ENCODE results near the gene CREB5.

CREB5 gene

DNA sequence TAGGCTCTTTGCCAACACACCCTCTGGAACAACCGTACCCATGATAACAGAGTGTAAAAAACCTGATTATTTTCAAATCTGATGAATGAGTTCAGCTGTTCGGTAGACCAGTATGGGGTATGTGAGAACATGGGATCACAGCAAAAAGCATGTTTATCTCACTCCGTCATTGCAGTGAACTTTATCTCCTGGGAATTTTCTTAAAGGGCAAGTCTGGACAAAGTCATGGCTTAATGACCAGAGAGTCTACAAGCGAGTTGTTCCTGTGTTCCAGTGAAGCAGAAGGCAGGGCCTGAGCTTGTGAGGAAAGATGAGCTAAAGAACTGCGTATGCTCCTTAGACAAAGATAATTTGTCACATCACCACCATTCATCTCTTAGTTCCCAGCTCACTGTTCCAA lies 326.1 kb downstream of the CREB5 start:
- DNase-seq (ENCODE audit: low read depth in 1 of 2, low spot score in 1 of 2) = no peak

DNA sequence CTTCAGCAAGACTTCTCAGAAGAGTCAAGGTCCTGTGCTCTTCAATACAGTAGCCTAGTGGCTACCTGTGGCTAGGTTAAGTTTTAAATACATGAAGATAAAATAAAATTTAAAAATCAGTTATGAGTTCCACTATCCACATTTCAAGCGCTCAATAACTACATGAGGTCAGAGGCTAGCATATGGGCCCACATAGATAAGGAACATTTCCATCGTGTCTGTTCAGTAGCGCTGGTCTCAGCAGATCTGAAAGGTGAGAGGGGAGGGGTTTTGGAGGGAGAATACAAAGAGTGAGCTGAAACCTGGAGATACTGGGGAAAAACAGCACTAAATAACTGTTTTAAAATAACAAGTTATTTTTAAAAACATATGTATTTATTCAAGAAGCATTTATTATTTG lies 326.8 kb downstream of the CREB5 start:
- DNase-seq (ENCODE audit: low read depth in 1 of 2, low spot score in 1 of 2) = no peak

DNA sequence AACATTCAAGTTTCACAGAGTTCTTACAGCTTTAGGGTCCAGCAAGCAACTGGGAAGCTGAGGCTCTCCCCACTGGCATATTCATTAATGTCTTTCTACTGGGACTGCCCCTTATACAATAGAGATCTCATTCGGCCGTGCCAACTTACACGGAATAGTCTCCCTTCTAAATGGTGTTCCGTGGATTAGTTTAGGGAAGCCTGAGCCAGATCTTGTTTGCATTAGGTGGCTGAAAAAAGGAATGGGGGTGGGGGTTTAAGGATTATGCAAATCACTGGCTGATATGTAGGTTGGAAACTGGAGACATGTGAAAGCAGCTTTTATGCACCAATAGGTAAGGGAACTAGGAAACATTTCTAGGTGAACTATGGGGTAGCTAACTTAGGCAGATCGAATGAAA lies 327.5 kb downstream of the CREB5 start:
- no peak for DNase-seq (ENCODE audit: low read depth in 1 of 2, low spot score in 1 of 2)

DNA sequence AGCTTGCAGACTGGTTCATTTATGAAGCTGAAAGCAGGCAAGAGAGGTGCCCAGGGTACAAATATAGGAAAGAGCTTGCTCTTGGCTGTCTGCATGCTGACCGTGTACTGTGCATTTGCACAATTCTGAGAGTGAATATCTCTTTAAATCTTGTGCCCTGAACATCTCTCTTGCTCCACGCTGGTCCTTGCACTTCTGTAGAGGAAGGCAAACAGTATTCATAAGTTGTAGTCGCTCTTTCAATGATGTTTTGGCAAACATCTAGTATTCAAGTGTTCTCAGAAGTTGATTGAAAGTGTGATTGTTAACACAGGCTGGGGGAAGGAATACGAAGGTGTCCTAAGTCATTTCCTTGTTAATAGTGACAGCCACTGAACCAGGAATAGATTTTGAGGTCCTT lies 332.6 kb downstream of the CREB5 start:
- no peak for DNase-seq (ENCODE audit: low read depth in 1 of 2, low spot score in 1 of 2)

DNA sequence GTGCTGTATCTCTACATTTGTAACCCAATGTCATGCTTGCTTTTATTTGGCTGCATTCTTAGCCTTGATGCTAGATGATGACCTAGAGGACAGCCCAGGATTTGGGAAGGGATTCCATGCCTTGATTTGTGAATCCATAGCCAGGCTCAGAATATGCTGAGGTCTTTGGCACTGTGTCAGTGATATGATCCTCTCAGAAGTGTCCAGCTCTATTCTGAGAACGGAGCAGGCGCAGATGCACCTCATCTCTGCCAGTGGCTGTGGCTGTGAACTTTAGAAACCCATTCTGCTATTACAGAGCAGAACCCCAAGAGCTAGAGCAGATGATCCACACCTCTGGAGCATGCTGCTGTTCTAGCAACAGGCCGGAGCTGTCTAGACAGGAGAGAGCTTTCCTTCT lies 333.0 kb downstream of the CREB5 start:
- DNase-seq (ENCODE audit: low read depth in 1 of 2, low spot score in 1 of 2) = no peak

DNA sequence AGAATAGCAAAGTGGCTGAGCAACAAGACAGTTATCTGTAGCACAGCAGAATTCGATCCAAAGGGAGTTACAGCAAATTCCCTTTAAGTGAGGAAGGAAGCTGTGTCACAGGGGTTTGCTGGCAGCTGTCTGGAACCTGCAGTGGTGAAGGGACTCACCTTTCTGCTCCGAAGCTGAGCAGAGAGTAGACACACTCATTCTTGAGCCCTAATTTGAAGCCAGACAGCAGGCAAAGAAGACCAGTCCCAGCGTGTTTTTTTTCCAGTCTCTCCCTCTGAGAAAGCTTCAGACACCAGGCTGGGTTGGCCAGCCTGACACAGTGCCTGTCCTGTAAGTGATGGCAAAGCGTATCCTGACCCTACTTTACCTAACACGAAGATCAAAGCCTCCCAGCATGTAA lies 335.1 kb downstream of the CREB5 start:
- no peak for DNase-seq (ENCODE audit: low read depth in 1 of 2, low spot score in 1 of 2)

DNA sequence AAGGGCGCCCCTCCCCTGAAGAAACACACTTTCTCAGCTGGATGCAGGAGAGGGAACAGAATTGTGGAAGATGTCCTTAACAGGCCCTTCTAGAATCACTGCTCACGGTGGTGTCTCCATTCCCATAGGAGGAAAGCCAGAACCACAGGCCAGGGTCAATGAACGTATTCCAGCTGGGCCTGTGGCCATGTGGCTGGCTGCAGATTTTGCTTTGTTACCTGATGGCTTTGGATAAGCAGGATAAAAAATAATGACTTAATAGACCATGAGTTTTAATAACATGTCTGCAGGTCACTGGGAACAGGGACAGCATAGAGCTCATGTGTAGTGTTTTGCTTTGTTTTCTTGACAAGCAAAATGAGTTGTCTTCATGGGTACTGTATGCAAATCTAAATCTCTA lies 335.5 kb downstream of the CREB5 start:
- DNase-seq (ENCODE audit: low read depth in 1 of 2, low spot score in 1 of 2) = no peak

DNA sequence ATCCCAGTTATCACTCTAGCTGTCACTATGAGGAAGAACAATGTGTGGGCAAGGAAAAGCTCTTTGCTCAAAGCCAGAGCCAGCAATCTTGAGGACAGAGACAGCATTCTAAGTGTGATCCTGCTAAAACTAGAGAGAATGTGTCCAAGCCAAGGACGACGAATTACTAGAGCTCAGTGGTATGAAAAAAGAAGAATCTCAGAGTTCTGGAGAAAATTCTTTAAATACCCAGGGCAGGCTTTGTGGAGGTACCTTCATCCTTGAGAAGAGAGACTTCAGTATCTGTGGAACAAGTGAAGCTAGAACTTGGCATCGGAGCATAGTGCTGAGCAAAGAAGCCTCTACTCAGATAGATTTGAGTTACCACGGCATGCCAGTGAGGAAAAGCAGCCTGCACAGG lies 336.0 kb downstream of the CREB5 start:
- no peak for DNase-seq (ENCODE audit: low read depth in 1 of 2, low spot score in 1 of 2)

DNA sequence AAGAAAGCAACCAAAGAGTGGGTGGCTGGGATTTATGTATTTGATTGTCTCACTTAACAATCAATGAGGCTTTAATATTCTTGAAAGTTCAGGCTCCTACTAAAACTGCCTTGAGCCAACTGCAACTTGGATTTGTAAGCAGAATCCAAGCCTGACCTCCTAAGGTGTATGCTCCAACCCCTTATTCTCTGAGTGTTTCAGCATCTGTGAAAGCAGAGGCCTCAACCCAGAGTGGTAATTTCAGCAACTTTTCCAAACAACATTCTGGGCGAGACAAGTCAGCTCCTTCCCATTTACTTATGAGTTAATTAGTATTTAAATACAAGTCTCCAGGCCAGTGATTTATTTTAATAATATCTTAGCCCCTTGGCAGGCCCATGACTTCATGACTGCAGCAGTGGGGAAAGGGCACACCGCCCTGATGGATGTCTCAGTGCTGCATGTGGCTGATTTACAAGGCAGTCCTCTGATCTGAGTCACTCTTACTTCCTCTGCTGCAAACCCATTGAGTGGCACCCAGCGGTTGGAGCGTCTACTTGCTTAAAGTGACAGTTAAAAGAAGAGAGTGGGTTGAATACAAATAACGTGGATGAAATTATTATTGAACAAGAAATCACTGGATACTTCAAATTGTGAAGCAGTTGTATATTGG lies 336.7 kb downstream of the CREB5 start:
- DNase-seq (ENCODE audit: low read depth in 1 of 2, low spot score in 1 of 2) = no peak

DNA sequence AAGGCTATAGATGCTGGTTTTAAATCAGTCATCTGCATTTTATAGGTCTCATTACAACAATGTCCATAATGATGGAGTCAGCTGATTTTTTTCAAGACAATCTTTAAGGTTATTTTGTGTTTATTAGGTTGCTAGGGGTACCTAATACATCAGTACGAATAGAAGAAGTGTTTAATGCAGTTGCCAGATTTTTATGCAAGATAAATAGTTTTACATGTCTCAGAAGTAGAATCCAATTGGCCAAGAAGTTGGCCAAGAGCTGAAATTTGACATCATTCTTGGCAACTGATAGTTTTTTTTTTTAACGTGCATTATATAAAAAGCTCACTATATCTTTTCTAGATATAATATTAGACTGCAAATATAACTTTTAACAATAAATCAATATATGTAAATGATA lies 337.3 kb downstream of the CREB5 start:
- no peak for DNase-seq (ENCODE audit: low read depth in 1 of 2, low spot score in 1 of 2)

DNA sequence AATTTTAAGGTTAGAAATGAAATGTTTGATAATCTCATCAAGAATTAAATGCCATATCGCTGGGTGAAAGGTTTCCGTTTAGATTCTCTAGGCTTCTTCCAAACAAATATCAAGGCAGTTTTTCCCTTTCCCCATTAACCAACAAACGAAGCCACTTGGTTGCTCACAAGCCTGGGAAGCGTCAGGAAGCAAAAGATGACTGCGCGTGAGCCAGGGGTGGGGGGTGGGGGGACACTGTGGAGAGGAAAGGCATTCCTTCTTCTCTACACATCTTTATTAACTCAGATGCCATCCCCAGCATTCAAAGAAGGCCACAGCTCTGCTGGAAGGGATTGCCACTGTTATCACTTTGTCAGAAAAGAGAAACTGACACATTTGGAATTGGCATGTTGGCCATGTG lies 338.7 kb downstream of the CREB5 start:
- no peak for DNase-seq (ENCODE audit: low read depth in 1 of 2, low spot score in 1 of 2)

DNA sequence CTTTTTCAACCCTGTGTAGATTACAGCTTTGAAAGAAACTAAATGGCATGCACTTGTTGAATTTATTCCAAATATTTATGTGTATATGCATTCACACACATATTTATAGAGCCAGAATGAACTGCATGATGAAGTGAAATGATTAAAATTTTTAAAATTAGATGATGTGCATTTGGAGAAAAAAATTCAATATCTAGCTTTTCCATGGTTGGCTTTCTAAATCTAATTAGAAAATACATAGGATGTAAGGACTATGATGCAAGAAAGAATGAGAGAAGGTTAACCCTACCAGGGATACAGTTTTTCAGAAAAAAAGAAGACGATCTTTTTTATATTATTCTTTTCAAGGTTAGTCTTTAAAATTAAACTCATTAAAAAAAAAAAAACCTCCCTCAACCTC lies 341.3 kb downstream of the CREB5 start:
- no peak for DNase-seq (ENCODE audit: low read depth in 1 of 2, low spot score in 1 of 2)

DNA sequence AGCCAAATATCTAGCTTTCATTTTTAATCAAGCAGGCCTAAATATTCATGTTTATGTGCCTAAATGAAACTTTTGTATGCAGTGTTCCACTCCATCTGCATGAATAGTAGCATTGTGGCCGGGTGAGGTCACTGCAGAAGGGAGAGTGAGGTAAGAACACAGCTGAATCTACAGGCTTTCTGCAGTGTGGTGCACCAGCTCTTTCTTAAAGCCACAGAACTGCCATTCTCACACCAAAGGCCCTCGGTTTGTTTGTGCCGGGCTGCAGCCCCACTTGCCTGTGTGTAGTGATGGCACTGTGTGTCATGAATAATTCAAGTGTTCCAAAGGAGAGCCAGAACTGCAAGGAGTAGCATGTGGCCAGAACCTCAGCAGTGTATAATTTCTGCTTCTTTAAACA lies 341.7 kb downstream of the CREB5 start:
- no peak for DNase-seq (ENCODE audit: low read depth in 1 of 2, low spot score in 1 of 2)

DNA sequence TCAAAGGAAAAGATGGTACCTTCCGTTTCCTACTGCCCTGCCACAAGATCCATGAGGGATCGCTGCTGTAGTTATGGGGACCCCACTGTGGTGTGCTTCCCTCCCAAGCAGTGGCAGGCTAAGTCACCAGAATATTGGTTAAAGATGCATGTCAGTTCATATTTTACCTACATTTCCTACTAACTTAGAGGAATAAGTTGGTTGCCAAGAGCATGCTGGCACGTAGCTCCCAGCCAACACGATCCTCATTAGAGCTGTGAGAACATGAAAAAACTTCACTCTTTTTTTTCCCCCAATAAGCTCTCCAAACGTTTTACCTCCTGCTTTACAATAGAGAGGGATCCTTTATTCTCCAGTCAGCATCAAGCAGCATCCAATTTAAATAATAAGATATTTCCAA lies 342.1 kb downstream of the CREB5 start:
- no peak for DNase-seq (ENCODE audit: low read depth in 1 of 2, low spot score in 1 of 2)

DNA sequence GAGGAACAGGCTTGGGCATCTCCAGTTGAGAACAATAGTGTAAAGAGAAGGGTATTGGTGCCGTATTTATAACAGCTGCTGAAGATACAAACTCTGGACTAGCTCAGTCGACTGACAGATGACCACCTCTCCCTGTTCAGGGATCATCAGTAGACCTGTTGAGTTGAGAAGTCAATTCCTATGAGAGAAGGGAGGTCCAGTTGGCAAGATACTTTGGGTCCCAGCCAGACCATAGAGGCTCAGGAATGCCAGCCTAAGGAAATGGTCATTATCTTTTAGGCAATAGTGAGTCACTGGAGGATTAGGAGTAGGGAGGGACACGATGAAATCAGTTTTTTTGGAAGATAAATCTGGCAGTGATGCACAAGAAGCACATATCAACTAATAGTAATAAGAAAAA lies 342.9 kb downstream of the CREB5 start:
- no peak for DNase-seq (ENCODE audit: low read depth in 1 of 2, low spot score in 1 of 2)

DNA sequence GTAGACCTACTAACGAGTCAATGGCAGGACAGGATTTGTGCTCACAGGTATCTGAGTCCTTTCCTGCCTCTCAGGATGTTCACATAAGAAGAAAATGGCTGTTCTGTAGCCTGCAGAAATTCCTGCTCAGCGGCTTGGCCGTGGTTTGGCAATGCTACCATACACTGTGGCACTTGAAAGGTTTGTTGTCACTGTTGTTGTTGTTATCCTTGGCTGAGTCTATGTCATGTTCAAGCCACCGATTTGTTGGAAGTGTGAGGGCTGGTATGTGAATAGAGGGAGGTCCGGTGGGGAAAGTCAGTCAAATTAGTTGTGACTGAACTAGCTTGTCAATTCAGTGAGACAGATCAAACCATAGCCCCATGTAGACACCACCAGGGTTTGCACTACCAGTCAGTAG lies 345.9 kb downstream of the CREB5 start:
- DNase-seq (ENCODE audit: low read depth in 1 of 2, low spot score in 1 of 2) = no peak

DNA sequence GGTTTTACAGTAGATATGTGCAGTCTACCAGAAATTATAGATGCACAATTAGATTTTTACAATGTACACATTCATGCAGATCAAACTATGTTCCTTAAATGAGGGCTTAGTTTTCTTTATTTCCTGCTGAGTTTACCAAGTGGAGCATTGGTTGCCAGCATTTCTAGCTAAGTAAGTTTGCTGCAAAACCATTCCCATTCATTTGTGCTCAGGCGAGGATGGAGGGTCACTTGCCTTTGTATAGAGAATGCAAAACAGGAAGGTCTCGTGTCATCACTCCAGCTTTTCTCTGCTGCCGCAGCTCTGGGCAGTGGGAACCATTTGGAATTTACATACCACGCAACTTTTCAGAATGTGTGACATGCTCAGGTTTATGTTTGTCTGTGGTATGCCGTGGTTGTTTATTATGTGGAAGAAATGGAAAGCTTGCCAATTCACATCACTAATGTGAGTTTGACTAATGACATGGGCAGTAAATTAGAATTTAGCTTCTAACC lies 347.2 kb downstream of the CREB5 start:
- no peak for DNase-seq (ENCODE audit: low read depth in 1 of 2, low spot score in 1 of 2)

DNA sequence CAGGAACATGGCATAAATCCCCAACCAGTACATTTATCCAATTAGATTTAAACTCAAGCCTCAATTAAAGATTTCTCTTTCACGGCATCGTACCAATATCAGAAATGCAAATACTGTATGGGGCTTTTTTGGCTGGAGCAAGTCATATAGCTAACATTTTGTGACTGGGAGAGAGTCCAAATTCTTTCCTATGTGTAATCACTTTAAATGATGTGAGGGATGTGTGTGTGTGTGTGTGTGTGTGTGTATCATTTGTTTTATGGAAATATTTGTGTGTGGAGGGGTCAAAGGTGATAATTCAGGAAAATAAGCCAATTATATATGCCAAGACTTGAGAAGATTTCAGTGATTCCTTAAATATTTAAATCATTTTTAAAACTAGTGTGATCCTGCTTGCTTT lies 349.2 kb downstream of the CREB5 start:
- no peak for DNase-seq (ENCODE audit: low read depth in 1 of 2, low spot score in 1 of 2)

DNA sequence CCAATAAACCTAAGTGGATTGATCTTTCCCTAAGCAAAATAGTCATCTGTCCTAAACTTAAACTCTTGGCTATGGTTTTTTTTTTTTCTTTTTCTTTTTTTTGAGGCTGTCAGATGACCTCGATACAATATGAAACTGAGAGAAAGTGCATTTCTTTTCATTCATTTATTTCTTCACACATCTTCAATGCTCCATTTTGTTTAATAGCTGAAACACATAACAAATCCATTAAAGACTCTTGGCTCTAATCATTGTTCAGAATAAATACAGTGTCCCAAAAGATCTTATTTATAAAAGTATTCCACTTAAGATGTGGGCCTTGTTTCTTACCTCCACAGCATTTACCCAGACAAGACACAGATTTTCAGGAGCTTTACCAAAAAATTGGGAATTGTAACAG lies 350.3 kb downstream of the CREB5 start:
- DNase-seq (ENCODE audit: low read depth in 1 of 2, low spot score in 1 of 2) = no peak

DNA sequence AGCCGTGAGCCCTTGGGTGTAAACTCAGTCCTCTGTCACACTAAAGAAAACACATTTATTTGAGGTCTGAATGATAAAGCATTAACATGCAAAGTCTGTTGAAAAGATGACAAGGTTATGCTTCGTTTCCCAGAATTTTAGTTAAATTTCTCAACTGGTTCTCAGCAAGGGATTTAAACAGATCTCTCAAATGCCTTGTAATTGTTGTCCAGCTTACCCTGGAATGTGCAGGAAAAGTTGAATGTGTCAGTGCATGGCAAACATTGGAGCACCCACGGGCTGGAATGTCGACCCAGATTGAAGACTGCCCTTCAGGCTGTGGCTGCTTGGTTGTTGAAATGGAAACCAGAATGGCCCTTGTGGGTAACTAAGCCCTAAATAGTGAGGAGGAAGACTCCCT lies 354.0 kb downstream of the CREB5 start:
- DNase-seq (ENCODE audit: low read depth in 1 of 2, low spot score in 1 of 2) = no peak

DNA sequence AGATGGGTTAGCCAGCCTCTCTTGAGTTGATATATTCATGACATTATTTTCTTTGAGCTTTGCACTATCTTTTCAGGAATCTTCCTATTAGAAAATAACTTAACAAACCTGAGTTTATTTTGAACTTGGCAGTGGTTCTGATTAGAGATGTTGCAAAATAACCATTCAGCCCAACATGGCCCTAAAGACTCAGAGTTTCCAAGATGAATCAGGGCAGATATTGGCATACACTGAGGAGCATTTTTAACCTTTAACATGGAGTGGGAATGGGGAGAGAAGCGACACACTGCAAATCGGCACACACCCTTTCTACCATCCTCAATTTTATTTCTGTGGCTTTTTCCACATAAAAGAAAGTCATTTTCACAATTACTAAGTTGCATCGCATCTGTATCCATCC lies 355.0 kb downstream of the CREB5 start:
- no peak for DNase-seq (ENCODE audit: low read depth in 1 of 2, low spot score in 1 of 2)

DNA sequence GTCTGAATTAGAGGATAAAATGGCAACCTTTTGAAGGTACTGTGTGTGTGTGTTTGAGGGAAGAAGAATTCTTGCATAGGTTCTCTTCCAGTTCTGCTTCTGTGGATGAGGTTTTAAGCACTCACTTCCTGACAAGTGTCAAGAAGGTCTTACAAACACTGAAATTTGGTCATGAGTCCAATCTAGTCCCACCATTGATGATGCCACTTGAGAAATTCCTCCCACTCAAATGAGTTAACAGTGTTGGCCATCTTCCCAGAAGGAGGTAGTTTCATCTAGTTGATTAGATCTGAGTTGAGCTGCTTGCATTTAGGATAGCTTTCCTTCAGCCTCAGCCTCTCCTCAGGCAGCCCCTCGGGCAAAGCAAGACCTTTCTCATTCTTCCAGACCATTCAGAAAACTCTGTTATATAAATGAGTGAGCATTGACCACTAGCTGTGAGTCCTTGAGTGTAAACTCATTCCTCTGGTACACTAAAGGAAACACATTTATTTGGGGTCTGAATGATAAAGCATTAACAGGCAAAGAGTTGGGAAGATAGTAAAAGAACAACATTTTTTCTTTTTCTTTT lies 356.3 kb downstream of the CREB5 start:
- DNase-seq (ENCODE audit: low read depth in 1 of 2, low spot score in 1 of 2) = no peak

DNA sequence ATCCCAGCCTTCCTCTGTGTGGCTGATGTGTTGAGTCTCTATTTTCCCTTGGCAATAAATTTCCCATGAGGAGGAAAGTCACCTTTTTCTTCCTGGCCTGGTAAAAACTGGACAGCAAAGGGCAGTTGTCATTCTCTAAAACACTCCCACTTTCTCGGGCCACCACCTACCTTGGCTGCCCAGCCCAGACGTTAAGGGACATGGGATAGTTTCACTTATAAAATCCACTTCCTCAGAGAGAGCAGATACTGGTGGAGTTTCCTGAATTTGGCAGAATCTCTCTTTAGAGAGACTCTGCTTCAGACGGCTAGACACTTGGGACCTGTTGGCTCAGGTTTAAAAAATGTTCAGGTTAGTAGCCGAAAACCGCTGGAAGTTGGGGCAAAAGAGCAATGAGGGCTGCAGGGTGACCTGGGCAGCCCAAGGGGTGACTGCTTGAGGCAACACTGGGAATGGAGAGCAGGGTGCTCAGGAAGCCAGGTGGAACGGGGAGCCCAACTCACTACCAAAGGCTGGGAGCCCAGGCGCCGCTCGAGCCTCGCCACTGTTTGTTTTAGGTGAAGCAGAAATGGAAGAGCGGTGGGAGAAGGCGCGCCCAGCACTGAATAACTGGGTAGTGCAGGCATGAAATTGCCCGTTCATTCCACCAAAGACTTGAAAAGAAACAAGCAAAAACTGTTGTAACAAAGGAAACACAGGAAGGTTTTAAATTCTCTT lies 359.7 kb downstream of the CREB5 start:
- DNase-seq (ENCODE audit: low read depth in 1 of 2, low spot score in 1 of 2) = no peak

Data from stimulated activated CD4-positive, alpha-beta T cell treated with anti-CD3 and anti-CD28 coated beads, Interleukin-15, amount 100 ng/mL, for 1 hour (primary cell).